Neural progenitor cell (in vitro differentiated cells): ENCODE measurements around the gene BACE2.

Experiments used
- CTCF ChIP-seq: fragments of 200-600 bp; sonication (generic); IDR thresholded peaks from 2 replicates; pipeline ENCODE4 v1.5.1; 2017; ENCODE audit warnings: antibody characterized with exemption, mild to moderate bottlenecking
- EZH2 ChIP-seq: fragments of 200-600 bp; sonication (generic); IDR thresholded peaks from 2 replicates; pipeline ENCODE4 v1.6.1; 2017; ENCODE audit warnings: antibody characterized with exemption, mild to moderate bottlenecking, moderate library complexity
- EZH2phosphoT487 ChIP-seq: fragments of 200-600 bp; sonication (generic); IDR thresholded peaks from 2 replicates; pipeline ENCODE4 v1.6.1; 2017; ENCODE audit warnings: antibody characterized with exemption

- TF ChIP-seq CTCF (no peak), EZH2 (no peak), EZH2phosphoT487 (no peak)
Observed at GRCh38 chr21:41247561-41248545, 79.9 kb downstream of the BACE2 start.
